H9 (cell line): Measurements from ENCODE around the gene TUB. TPM values are rescaled to one million over a fixed set of nuclear protein-coding genes. Genes with fewer than 3 reads are reported as not detected.

Experiments used
- DNase-seq: peaks from one replicate; pipeline ENCODE4 v3.0.0-alpha.2; 2017
- H2AFZ ChIP-seq: one replicate; pipeline ENCODE4 v1.6.1; 2013; ENCODE audit warnings: mild to moderate bottlenecking, low read length, control low read depth, moderate library complexity
- H2AK5ac ChIP-seq: 2 replicates; pipeline ENCODE4 v1.6.1; 2013; ENCODE audit warnings: low read length, control low read depth, mixed read lengths; ENCODE audit not compliant: insufficient read length
- H2BK120ac ChIP-seq: one replicate; pipeline ENCODE4 v1.6.1; 2013; ENCODE audit warnings: low read depth, mild to moderate bottlenecking, low read length, control low read depth, inconsistent platforms; ENCODE audit not compliant: poor library complexity, severe bottlenecking
- H2BK12ac ChIP-seq: 2 replicates; pipeline ENCODE4 v1.6.1; 2013; ENCODE audit warnings: low read length, control low read depth, mixed read lengths, low read depth; ENCODE audit not compliant: insufficient read length
- H2BK15ac ChIP-seq: 2 replicates; pipeline ENCODE4 v1.6.1; 2013; ENCODE audit warnings: low read depth, low read length, control low read depth
- H2BK20ac ChIP-seq: one replicate; pipeline ENCODE4 v1.6.1; 2013; ENCODE audit warnings: low read depth, mild to moderate bottlenecking, low read length, control low read depth, inconsistent platforms; ENCODE audit not compliant: poor library complexity, severe bottlenecking
- H2BK5ac ChIP-seq: 2 replicates; pipeline ENCODE4 v1.6.1; 2013; ENCODE audit warnings: low read length, control low read depth, mixed read lengths; ENCODE audit not compliant: insufficient read length
- H3K14ac ChIP-seq: 2 replicates; pipeline ENCODE4 v1.6.1; 2013; ENCODE audit warnings: low read length, control low read depth; ENCODE audit not compliant: insufficient read depth
- H3K18ac ChIP-seq: 2 replicates; pipeline ENCODE4 v1.6.1; 2013; ENCODE audit warnings: low read depth, mild to moderate bottlenecking, mixed read lengths, low read length, control low read depth; ENCODE audit not compliant: insufficient read length
- H3K23ac ChIP-seq: 2 replicates; pipeline ENCODE4 v1.6.1; 2013; ENCODE audit warnings: low read length, control low read depth, mixed read lengths, low read depth; ENCODE audit not compliant: insufficient read length
- H3K23me2 ChIP-seq: 2 replicates; pipeline ENCODE4 v1.6.1; 2013; ENCODE audit warnings: low read depth, mild to moderate bottlenecking, mixed read lengths, low read length, control low read depth; ENCODE audit not compliant: insufficient read length, poor library complexity, severe bottlenecking
- H3K27ac ChIP-seq: 2 replicates; pipeline ENCODE4 v1.5.1; 2013; ENCODE audit warnings: low read length, control low read depth, mixed read lengths, low read depth; ENCODE audit not compliant: insufficient read length
- H3K27me3 ChIP-seq: 2 replicates; pipeline ENCODE4 v1.6.1; 2013; ENCODE audit warnings: low read length, control low read depth, inconsistent platforms; ENCODE audit not compliant: insufficient read depth
- H3K4ac ChIP-seq: 2 replicates; pipeline ENCODE4 v1.6.1; 2013; ENCODE audit warnings: low read depth, mild to moderate bottlenecking, control low read depth, inconsistent platforms, low read length, moderate library complexity
- H3K4me1 ChIP-seq: 2 replicates; pipeline ENCODE4 v1.6.1; 2013; ENCODE audit warnings: low read length, control low read depth, inconsistent platforms; ENCODE audit not compliant: insufficient read depth
- H3K4me2 ChIP-seq: 2 replicates; pipeline ENCODE4 v1.6.1; 2013; ENCODE audit warnings: low read length, control low read depth, mixed read lengths; ENCODE audit not compliant: insufficient read length, insufficient read depth
- H3K56ac ChIP-seq: 2 replicates; pipeline ENCODE4 v1.6.1; 2013; ENCODE audit warnings: low read depth, mild to moderate bottlenecking, mixed read lengths, low read length, control low read depth; ENCODE audit not compliant: insufficient read length
- H3K79me1 ChIP-seq: 2 replicates; pipeline ENCODE4 v1.6.1; 2013; ENCODE audit warnings: low read depth, mild to moderate bottlenecking, moderate library complexity, low read length, control low read depth, inconsistent platforms; ENCODE audit not compliant: insufficient read depth, poor library complexity, severe bottlenecking
- H3K79me2 ChIP-seq: 2 replicates; pipeline ENCODE4 v1.6.1; 2013; ENCODE audit warnings: low read length, control low read depth, inconsistent platforms; ENCODE audit not compliant: insufficient read depth
- H3K9ac ChIP-seq: 2 replicates; pipeline ENCODE4 v1.6.1; 2013; ENCODE audit warnings: low read length, control low read depth, mixed read lengths; ENCODE audit not compliant: insufficient read length; ENCODE audit errors: extremely low read depth
- H3K9me3 ChIP-seq: one replicate; pipeline ENCODE4 v1.6.1; 2013; ENCODE audit warnings: low read depth, low read length, inconsistent platforms; ENCODE audit not compliant: control insufficient read depth
- H3T11ph ChIP-seq: one replicate; pipeline ENCODE4 v1.6.1; 2013; ENCODE audit warnings: mild to moderate bottlenecking, low read length, control low read depth, inconsistent platforms
- H4K20me1 ChIP-seq: one replicate; pipeline ENCODE4 v1.6.1; 2013; ENCODE audit not compliant: control insufficient read depth, insufficient read length, insufficient read depth
- H4K5ac ChIP-seq: 2 replicates; pipeline ENCODE4 v1.6.1; 2013; ENCODE audit warnings: low read depth, mild to moderate bottlenecking, mixed read lengths, low read length, control low read depth; ENCODE audit not compliant: insufficient read length
- H4K8ac ChIP-seq: replicated peaks from 2 replicates; pipeline ENCODE4 v1.6.1; 2013; ENCODE audit warnings: low read length, control low read depth, mixed read lengths, low read depth; ENCODE audit not compliant: insufficient read length
- H4K91ac ChIP-seq: 2 replicates; pipeline ENCODE4 v1.6.1; 2013; ENCODE audit warnings: low read depth, mild to moderate bottlenecking, moderate library complexity, mixed read lengths, low read length, control low read depth; ENCODE audit not compliant: insufficient read length
- H3K27ac Mint-ChIP-seq, 3 experiments: 2 replicates in 2 of 3; 3 replicates in 1 of 3; pipeline ENCODE4 v1.8.0; 2020 to 2021; ENCODE audit warnings: mixed read lengths in 3 of 3, mild to moderate bottlenecking in 1 of 3, moderate library complexity in 1 of 3
- H3K27me3 Mint-ChIP-seq: 2 replicates; pipeline ENCODE4 v1.8.0; 2021; ENCODE audit warnings: low read depth, mild to moderate bottlenecking, moderate library complexity, mixed read lengths
- H3K36me3 Mint-ChIP-seq, 3 experiments: 2 replicates in 2 of 3; 3 replicates in 1 of 3; pipeline ENCODE4 v1.8.0; 2020 to 2021; ENCODE audit warnings: low read depth in 3 of 3, mixed read lengths in 3 of 3; ENCODE audit not compliant: insufficient read depth in 1 of 3
- H3K4me1 Mint-ChIP-seq, 2 experiments: 2 replicates each; pipeline ENCODE4 v1.8.0; 2020; ENCODE audit warnings: mixed read lengths in 2 of 2
- H3K4me3 Mint-ChIP-seq, 2 experiments: 2 replicates in 1 of 2; 3 replicates in 1 of 2; pipeline ENCODE4 v1.8.0; 2020 to 2021; ENCODE audit warnings: mild to moderate bottlenecking in 2 of 2, mixed read lengths in 2 of 2, moderate library complexity in 1 of 2
- H3K9me3 Mint-ChIP-seq, 2 experiments: 2 replicates in 1 of 2; 3 replicates in 1 of 2; pipeline ENCODE4 v1.8.0; 2020; ENCODE audit warnings: mild to moderate bottlenecking in 2 of 2, mixed read lengths in 2 of 2, moderate library complexity in 1 of 2
- CTCF ChIP-seq: fragments of 200-600 bp; sonication (generic); conservative IDR thresholded peaks from 3 replicates; pipeline ENCODE4 v1.8.0; 2021; ENCODE audit warnings: antibody characterized with exemption, mild to moderate bottlenecking
- WGBS: extraction: QIAGEN DNeasy Blood & Tissue Kit; methylation state at CpG from one replicate; pipeline ENCODE4 v1.1.7; 2013; ENCODE audit warnings: missing lambda C conversion rate, low lambda C conversion rate, mixed read lengths; ENCODE audit not compliant: insufficient read length; ENCODE audit errors: extremely low coverage; 5-methylcytosine and 5-hydroxymethylcytosine counted together
- total RNA-seq: library from RNA; stranded (reverse); gene quantifications from 2 replicates; pipeline ENCODE4 v1.2.1, GENCODE V29; 2021

TUB gene
- total RNA-seq, 1 experiment from 2014 or later = 14.8 TPM

- H3K23me2 ChIP-seq = no peaks in the 10 kb centered on the region
- H3K79me2 ChIP-seq = no peaks in the 10 kb centered on the region
- peak; percentile 12 for DNase-seq
- no peak overlapping the region for H4K5ac ChIP-seq
- H3K36me3 Mint-ChIP-seq = no peaks in the 10 kb centered on the region
- no peak overlapping the region for H4K91ac ChIP-seq
- H3K4me3 Mint-ChIP-seq = no peak overlapping the region
- H3K4ac ChIP-seq = no peak overlapping the region
- no peaks in the 10 kb centered on the region for H3K27me3 ChIP-seq
- no peak overlapping the region for H2BK20ac ChIP-seq
- no peak overlapping the region for H3T11ph ChIP-seq
- H3K23ac ChIP-seq = no peak overlapping the region
- no peaks in the 10 kb centered on the region; a peak in 1 of 5 replicates for H3K9me3 Mint-ChIP-seq
- no peaks in the 10 kb centered on the region for H3K4me1 ChIP-seq
- WGBS = no CpG with 5 or more reads among the region's 3 CpGs
- H3K27ac Mint-ChIP-seq = no peak overlapping the region
- H3K4me2 ChIP-seq = no peak overlapping the region
- no peak overlapping the region for H4K8ac ChIP-seq
- peaks cover 0 to 3% of the 10 kb centered on the region in 2 experiments; a peak in 2 of 4 replicates for H3K4me1 Mint-ChIP-seq
- no peak overlapping the region for H2BK12ac ChIP-seq
- H3K56ac ChIP-seq = no peak overlapping the region
- no peak overlapping the region; the same call in 1 of the 2 replicates for H3K14ac ChIP-seq
- no peaks in the 10 kb centered on the region for H3K9me3 ChIP-seq
- H2AK5ac ChIP-seq = no peak overlapping the region
- H3K27ac ChIP-seq = no peak overlapping the region
- no peak overlapping the region for H2BK120ac ChIP-seq
- H2BK15ac ChIP-seq = no peak overlapping the region; the same call in 1 of the 2 replicates
- H3K18ac ChIP-seq = no peak overlapping the region
- no peak overlapping the region for H3K9ac ChIP-seq
- no peak overlapping the region for H2AFZ ChIP-seq
- peaks cover 33% of the 10 kb centered on the region for H3K27me3 Mint-ChIP-seq
- H4K20me1 ChIP-seq = no peaks in the 10 kb centered on the region
- H2BK5ac ChIP-seq = no peak overlapping the region
- no peaks in the 10 kb centered on the region for H3K79me1 ChIP-seq
- TF ChIP-seq CTCF = no peak
Measured at GRCh38 chr11:8047382-8047781, 33.6 kb upstream of the TUB start.
